Hepatocyte (in vitro differentiated cells): Measurements from ENCODE around the gene B4GALT3. TPM values are rescaled to one million over a fixed set of nuclear protein-coding genes. Genes with fewer than 3 reads are reported as not detected.

ENCODE experiments used
- DNase-seq: peaks from one replicate; pipeline ENCODE4 v3.0.0-alpha.2; 2016; ENCODE audit warnings: low spot score
- H2AFZ ChIP-seq: fragments of 200-600 bp; sonication (generic); 2 replicates; pipeline ENCODE4 v1.6.0; 2016; ENCODE audit warnings: antibody characterized with exemption, mild to moderate bottlenecking
- H3K27ac ChIP-seq: fragments of 200-600 bp; sonication (generic); 2 replicates; pipeline ENCODE4 v1.5.1; 2016; ENCODE audit warnings: mild to moderate bottlenecking
- H3K27me3 ChIP-seq: fragments of 200-600 bp; sonication (generic); 2 replicates; pipeline ENCODE4 v1.6.1; 2016
- H3K36me3 ChIP-seq: fragments of 200-600 bp; sonication (generic); replicated peaks from 2 replicates; pipeline ENCODE4 v1.5.1; 2016; ENCODE audit warnings: low read depth; ENCODE audit not compliant: insufficient read depth
- H3K4me1 ChIP-seq: fragments of 200-600 bp; sonication (generic); 2 replicates; pipeline ENCODE4 v1.5.1; 2016; ENCODE audit warnings: mild to moderate bottlenecking, moderate library complexity; ENCODE audit not compliant: insufficient read depth
- H3K4me2 ChIP-seq: fragments of 200-600 bp; sonication (generic); 2 replicates; pipeline ENCODE4 v1.6.0; 2016
- H3K4me3 ChIP-seq: fragments of 200-600 bp; sonication (generic); 2 replicates; pipeline ENCODE4 v1.5.1; 2016; ENCODE audit warnings: mild to moderate bottlenecking
- H3K79me2 ChIP-seq: fragments of 200-600 bp; sonication (generic); 2 replicates; pipeline ENCODE4 v1.6.0; 2017; ENCODE audit warnings: mild to moderate bottlenecking
- H3K9me2 ChIP-seq: fragments of 200-600 bp; sonication (generic); replicated peaks from 2 replicates; pipeline ENCODE4 v1.6.0; 2017; ENCODE audit warnings: mild to moderate bottlenecking; ENCODE audit not compliant: insufficient read depth
- H3K9me3 ChIP-seq: fragments of 200-600 bp; sonication (generic); 2 replicates; pipeline ENCODE4 v1.5.1; 2016; ENCODE audit warnings: low read depth, mild to moderate bottlenecking
- H4K20me1 ChIP-seq: fragments of 200-600 bp; sonication (generic); 2 replicates; pipeline ENCODE4 v1.6.0; 2016; ENCODE audit warnings: mild to moderate bottlenecking; ENCODE audit not compliant: insufficient read depth, poor library complexity, severe bottlenecking
- CTCF ChIP-seq: fragments of 200-600 bp; sonication (generic); IDR thresholded peaks from 2 replicates; pipeline ENCODE4 v1.5.1; 2016; ENCODE audit warnings: antibody characterized with exemption, mild to moderate bottlenecking; ENCODE audit not compliant: poor library complexity
- EZH2 ChIP-seq: fragments of 200-600 bp; sonication (generic); IDR thresholded peaks from 2 replicates; pipeline ENCODE4 v1.6.1; 2016; ENCODE audit warnings: antibody characterized with exemption, mild to moderate bottlenecking, borderline replicate concordance
- EZH2phosphoT487 ChIP-seq: fragments of 200-600 bp; sonication (generic); IDR thresholded peaks from one replicate; pipeline ENCODE4 v1.6.1; 2018; ENCODE audit warnings: antibody characterized with exemption, mild to moderate bottlenecking, low read depth, moderate library complexity; ENCODE audit not compliant: unreplicated experiment, severe bottlenecking
- WGBS: methylation state at CpG from one replicate; pipeline ENCODE4 v1.1.6; 2016; ENCODE audit warnings: low lambda C conversion rate; ENCODE audit errors: missing lambda C conversion rate; 5-methylcytosine and 5-hydroxymethylcytosine counted together
- polyA plus RNA-seq: library from polyadenylated mRNA; unstranded; fragments of >200 nt; fragmentation: Nextera tagmentation; extraction: Ambion mirVana; gene quantifications from 2 replicates; pipeline ENCODE4 v1.2.1, GENCODE V29; 2016
- total RNA-seq: library from RNA; depleted of rRNA; stranded (reverse); fragments of >200 nt; gene quantifications from 2 replicates; pipeline ENCODE4 v1.2.3, GENCODE V29; 2014

The B4GALT3 gene
- total and polyA plus RNA-seq, 2 experiments from 2014 or later = 32.2 to 56.9 TPM

GRCh38 chr1:161219078-161219892, 42.0 kb upstream of the B4GALT3 start:
- Histone ChIP-seq H3K4me3 (no peak overlapping the region), H4K20me1 (no peaks in the 10 kb centered on the region), H3K27me3 (no peaks in the 10 kb centered on the region), H3K79me2 (no peaks in the 10 kb centered on the region), H3K36me3 (no peaks in the 10 kb centered on the region), H2AFZ (no peak overlapping the region), H3K27ac (peak overlapping the region; percentile 93), H3K4me2 (no peak overlapping the region), H3K9me2 (no peaks in the 10 kb centered on the region), H3K9me3 (no peaks in the 10 kb centered on the region), H3K4me1 (peaks cover 27% of the 10 kb centered on the region)
- WGBS = 84% methylated on average over 5 of the region's 5 CpGs
- no peak for TF ChIP-seq EZH2
- no peak for DNase-seq

GRCh38 chr1:161218301-161219077, 41.2 kb upstream of the B4GALT3 start:
- WGBS = 49% methylated on average over 7 of the region's 8 CpGs
- Histone ChIP-seq H3K9me2 (no peaks in the 10 kb centered on the region), H4K20me1 (no peaks in the 10 kb centered on the region), H3K4me1 (peaks cover 27% of the 10 kb centered on the region), H3K79me2 (no peaks in the 10 kb centered on the region), H3K27me3 (no peaks in the 10 kb centered on the region), H3K27ac (peak overlapping the region; percentile 93), H3K9me3 (no peaks in the 10 kb centered on the region), H3K36me3 (peaks cover 3% of the 10 kb centered on the region), H3K4me3 (no peak overlapping the region), H3K4me2 (no peak overlapping the region), H2AFZ (no peak overlapping the region)
- no peak for DNase-seq
- TF ChIP-seq EZH2phosphoT487 (no peak), EZH2 (no peak), CTCF (no peak)

- no peaks in the 10 kb centered on the region for H4K20me1 ChIP-seq
- TF ChIP-seq EZH2phosphoT487 (no peak), EZH2 (no peak), CTCF (no peak)
- no peak overlapping the region for H2AFZ ChIP-seq
- H3K4me1 ChIP-seq = peaks cover 27% of the 10 kb centered on the region
- H3K9me2 ChIP-seq = no peaks in the 10 kb centered on the region
- H3K27ac ChIP-seq = peak overlapping the region; percentile 93
- no peak for DNase-seq
- peaks cover 7% of the 10 kb centered on the region for H3K36me3 ChIP-seq
- H3K4me3 ChIP-seq = no peak overlapping the region
- no peaks in the 10 kb centered on the region for H3K27me3 ChIP-seq
- no peaks in the 10 kb centered on the region for H3K9me3 ChIP-seq
- H3K79me2 ChIP-seq = no peaks in the 10 kb centered on the region
- WGBS = 78% methylated on average over 6 of the region's 6 CpGs
- no peak overlapping the region for H3K4me2 ChIP-seq
These were observed 40.5 kb upstream of the B4GALT3 start for GRCh38 chr1:161217831-161218230.
